HG03521 (cell line): ENCODE results near the gene EHBP1.
A peak's percentile ranks its signal among the peaks of the same experiment; 100 is the strongest.

Source experiments
- ATAC-seq: cut with Tn5 transposase; IDR thresholded peaks from one replicate; pipeline ENCODE4 v1.9.1; 2021; ENCODE audit warnings: mild to moderate bottlenecking, moderate library complexity; ENCODE audit not compliant: unreplicated experiment

Gene EHBP1

GRCh38 chr2:62774555-62775366 is 69.2 kb downstream of the EHBP1 start:
- no peak for ATAC-seq

- no peak for ATAC-seq
Observed at GRCh38 chr2:62775367-62775668, 69.8 kb downstream of the EHBP1 start.

GRCh38 chr2:62783679-62784078 is 78.2 kb downstream of the EHBP1 start:
- ATAC-seq = no peak

DNA sequence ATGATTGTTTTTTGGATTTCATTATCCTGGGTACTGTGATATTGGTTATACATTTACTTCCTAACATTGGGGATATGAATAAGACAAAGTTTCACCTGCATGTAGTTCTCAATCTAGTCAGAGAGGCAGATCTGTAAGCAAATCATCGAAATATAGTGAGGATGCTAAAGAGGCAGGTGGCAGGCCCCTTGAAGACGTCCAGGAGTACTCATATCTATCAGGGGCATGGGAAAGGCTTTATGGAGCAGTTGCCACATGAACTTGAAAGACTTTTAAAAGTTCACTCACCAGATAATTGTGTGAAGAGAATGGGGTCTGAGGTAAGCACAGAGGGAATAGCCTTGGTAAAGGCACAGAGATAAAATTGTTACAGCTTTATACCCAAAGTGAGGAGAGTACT is 78.8 kb downstream of the EHBP1 start:
- ATAC-seq = no peak

DNA sequence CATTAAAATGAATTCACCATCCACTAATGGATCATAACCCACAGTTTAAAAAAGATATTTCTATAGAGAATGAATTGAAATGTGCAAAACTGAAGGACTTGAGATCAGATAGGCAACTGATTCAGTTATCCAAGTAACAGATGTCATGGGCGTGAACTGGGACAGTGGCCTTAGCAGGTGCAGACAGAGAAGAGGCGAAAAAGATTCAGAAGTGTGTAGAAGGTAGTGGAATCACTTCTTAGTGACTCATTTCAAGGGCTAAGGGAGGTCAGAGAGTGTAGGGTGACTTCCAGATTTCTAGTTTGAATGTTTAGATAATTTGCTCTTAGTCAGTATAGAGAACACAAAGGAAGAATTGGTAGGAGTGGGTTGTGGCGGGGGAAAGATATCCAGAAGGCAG is 79.7 kb downstream of the EHBP1 start:
- no peak for ATAC-seq

- no peak for ATAC-seq
Observed at GRCh38 chr2:62785810-62786597, 80.5 kb downstream of the EHBP1 start.

DNA sequence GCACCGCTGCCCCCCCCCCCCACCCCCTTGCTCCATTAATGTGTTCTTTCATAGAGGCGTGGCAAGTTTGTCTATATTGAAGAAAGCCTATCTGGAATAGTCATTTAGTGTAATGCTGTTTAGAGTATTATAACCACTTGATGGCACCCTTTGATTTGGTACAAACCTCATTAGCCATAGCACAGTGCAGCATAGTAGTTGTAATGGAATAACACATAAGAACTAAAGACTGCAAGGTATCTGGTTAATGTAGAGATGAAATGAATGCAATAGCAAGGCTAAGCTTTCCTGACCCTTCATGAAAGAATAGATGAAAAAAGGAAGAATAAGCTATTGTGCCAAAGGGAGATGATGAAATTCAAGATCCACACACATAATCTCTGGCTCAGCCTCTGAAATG is 81.9 kb downstream of the EHBP1 start:
- ATAC-seq = no peak

GRCh38 chr2:62789518-62789917 is 84.0 kb downstream of the EHBP1 start:
- ATAC-seq = no peak

DNA sequence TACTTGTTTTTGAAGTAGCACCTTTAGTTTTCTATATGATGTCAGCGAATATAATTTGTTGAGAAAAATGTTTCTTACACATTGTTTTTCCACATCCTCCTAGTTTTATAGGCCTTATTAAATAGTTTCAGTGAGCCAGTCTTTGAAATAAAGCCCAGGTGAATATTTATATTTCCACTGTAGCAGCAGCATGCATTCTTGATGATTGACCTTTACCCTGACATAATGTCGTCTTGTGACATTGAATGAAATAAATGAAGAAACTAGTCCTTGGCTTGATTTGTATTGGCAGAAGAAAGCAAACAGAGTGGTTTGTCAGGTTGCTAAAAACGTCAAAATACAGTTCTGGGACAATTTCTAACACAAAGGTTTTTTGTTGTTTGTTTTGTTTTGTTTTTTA is 84.4 kb downstream of the EHBP1 start:
- no peak for ATAC-seq

DNA sequence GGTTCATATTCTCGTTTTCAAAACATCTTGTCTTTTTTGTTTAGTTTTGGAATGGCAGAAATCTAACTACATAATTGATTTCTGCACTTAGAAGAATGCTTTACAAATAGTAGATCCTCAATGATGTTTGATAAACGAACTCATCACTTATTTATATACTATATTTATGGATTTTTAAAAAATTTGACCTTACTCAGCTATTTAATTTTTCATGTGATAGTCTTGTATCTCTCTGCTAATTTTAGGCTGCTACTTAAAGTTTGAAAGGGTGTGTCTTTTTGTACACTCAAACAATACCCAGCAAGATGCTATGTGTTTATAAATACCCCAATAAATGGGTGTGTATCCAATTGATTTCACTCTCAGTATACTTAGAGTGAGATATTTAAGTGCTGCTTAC is 86.9 kb downstream of the EHBP1 start:
- ATAC-seq = no peak

DNA sequence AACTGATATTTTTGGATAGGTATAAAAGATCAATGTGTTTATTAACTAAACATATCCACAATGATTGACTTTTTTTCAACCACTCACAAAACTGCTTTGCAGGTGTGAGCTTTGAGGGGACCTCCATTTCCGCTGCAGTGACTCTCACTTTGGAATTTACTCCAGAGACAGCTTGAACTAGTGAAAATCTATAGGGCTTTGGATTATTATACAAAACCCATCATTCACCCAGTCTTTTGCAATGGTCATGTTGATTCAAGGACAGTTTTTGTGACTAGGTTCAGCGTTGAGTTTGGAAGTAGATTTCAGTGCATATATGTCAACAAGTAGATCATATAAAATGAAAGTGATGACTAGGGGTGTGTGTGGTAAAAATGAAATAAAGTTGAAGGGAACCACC is 87.7 kb downstream of the EHBP1 start:
- ATAC-seq = no peak

GRCh38 chr2:62794791-62795190 is 89.3 kb downstream of the EHBP1 start:
- no peak for ATAC-seq

DNA sequence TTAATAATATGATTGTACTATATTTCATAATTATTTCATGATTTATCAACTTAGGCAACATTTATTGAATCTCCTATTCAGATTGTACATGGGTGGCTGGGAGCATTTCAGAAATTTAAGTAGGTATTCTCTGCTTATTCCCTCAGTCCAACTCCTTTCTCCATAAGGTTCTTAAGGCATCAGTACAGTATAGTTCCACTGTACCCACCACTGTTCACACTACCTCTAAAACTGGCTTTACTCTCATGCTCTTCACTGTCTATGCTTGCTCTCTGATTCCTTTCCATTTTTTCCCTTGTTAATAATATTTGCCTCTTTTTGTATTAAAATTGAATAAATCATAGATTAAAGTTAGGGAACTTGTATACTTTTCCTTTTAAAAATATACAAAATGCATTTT is 89.8 kb downstream of the EHBP1 start:
- ATAC-seq = no peak

- no peak for ATAC-seq
Observed at GRCh38 chr2:62797107-62797506, 91.6 kb downstream of the EHBP1 start.

GRCh38 chr2:62800618-62801017 is 95.1 kb downstream of the EHBP1 start:
- ATAC-seq = peak; percentile 67

DNA sequence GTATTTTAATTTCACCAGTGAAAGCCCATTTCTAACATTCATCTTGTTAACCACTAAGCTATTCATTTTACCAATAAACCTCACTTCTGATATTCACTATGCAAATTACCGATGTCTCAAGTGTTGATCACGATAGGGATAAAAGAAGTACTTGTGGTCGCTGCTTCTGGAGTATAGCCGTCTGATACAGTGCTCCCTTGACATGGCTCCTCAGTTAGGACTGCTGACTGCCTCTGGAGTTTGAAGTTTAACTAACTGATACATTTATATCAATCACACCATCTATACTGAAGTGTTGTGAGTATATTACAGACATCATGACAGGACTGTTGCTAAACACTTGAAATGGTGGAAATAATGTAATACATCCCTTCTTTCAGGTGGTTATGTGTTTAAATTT is 95.6 kb downstream of the EHBP1 start:
- no peak for ATAC-seq

GRCh38 chr2:62801814-62802523 is 96.5 kb downstream of the EHBP1 start:
- ATAC-seq = no peak

- ATAC-seq = no peak
Observed at GRCh38 chr2:62803961-62804360, 98.4 kb downstream of the EHBP1 start.

DNA sequence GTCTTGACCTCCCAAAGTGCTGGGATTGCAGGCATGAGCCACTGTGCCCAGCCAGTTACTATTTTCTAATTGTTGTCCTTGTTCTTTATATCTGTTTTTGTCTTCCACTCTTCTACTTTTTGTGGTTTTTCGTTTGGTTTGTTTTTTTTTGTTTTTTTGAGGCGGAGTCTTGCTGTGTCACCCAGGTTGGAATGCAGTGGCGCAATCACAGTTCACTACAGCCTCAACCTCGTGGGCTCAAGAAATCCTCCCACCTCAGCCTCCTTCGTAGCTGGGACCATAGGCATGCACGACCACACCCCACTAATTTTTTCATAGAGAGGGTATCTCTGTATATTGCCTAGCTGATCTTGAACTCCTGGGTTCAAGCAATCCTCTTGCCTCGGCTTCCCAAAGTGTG is 100.7 kb downstream of the EHBP1 start:
- no peak for ATAC-seq

DNA sequence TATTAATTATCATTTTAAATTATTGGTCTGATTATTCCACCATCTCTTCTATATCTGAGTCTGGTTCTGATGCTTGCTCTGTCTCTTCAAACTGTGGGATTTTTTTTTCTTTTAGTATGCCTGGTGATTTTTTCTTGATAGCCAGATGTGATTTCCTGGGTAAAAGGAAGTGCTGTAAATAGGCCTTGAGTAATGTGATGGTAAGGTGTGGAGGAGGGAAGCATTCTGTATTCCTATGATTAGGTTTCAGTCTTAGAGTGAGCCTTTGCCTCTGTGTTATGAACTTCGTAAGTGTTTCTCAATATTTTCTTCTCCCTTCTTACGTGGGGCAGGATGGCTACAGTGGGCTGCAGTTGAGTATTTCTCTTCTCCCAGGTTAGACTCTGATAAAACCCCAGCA is 103.0 kb downstream of the EHBP1 start:
- no peak for ATAC-seq

DNA sequence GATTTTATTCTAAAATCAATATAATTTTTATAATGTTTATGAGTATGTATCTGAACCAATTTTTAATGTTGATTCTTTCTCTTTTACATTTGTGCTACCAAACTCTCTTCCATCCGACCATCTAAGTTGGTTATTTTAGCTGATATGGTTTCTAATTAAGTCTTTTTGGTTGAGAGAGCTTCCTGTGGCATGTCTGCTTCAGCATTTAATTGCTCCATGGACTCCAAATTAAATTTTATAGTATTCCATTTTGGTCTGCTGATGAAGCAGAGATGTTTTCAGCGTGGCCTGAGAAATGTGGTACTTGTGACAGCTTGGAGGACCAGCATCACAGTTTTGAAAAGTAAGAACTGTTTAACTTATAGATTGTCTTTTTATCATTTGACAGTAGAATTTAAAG is 105.6 kb downstream of the EHBP1 start:
- ATAC-seq = no peak

DNA sequence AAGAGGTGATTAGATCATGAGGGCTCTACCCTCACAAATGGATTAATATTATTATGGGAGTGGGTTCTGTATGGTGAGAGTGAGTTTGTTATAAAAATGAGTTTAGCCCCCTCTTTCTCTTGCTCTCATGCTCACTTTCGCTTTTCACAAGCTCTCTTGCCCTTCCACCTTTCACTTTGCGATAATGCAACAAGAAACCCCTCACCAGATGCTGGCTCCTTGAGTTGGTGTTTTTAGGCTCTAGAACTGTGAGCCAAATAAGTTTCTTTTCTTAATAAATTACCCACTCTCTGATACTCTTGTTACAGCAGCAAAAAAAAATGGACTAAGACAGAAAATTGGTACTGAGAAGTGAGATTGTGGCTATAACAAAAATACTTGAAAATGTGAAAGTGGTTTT is 106.5 kb downstream of the EHBP1 start:
- ATAC-seq = no peak
